Stimulated activated CD4-positive, alpha-beta T cell treated with anti-CD3 and anti-CD28 coated beads, Interleukin-2, amount 100 ng/mL, for 24 hours (primary cell): ENCODE data around the gene SPSB3.
"Not testable (repeated sequence)": the region's sequence is repeated elsewhere in the genome, so short reads cannot be mapped to it uniquely, and the experiment has no call there.

Experiments
- DNase-seq, 2 donors: peaks; one replicate each; pipeline ENCODE4 v3.0.0-alpha.2; 2020

SPSB3 gene

GRCh38 chr16:1734816-1735215, 47.6 kb downstream of the SPSB3 start:
- no peak for DNase-seq

GRCh38 chr16:1734123-1734522, 48.2 kb downstream of the SPSB3 start:
- no peak for DNase-seq

- DNase-seq: not testable (repeated sequence)
These were observed 49.8 kb downstream of the SPSB3 start for GRCh38 chr16:1732551-1732987.

- DNase-seq: no peak
These were observed 50.3 kb downstream of the SPSB3 start for GRCh38 chr16:1732071-1732470.

- no peak for DNase-seq
These were observed 50.8 kb downstream of the SPSB3 start for GRCh38 chr16:1731603-1732002.

- no peak for DNase-seq
These were observed 51.3 kb downstream of the SPSB3 start for GRCh38 chr16:1731073-1731472.

GRCh38 chr16:1729445-1729844, 52.9 kb downstream of the SPSB3 start:
- no peak for DNase-seq

GRCh38 chr16:1729026-1729425, 53.3 kb downstream of the SPSB3 start:
- no peak for DNase-seq

GRCh38 chr16:1727651-1728624, 54.4 kb downstream of the SPSB3 start:
- no peak for DNase-seq
